ENCODE data around the gene UNK.

- TF ChIP-seq EGR1 (IDR thresholded peaks at IDR 0.05; ENCODE audit: low read depth in 2 of 2) (no peak), CTCF (IDR thresholded peaks at IDR 0.05; ENCODE audit: low read depth, low read length, missing input control) (no peak), SP1 (IDR thresholded peaks at IDR 0.05) (no peak), GABPA (IDR thresholded peaks at IDR 0.05 in 1 of 2, conservative IDR thresholded peaks at IDR 0.05 in 1 of 2) (no peak), FOXA1 (IDR thresholded peaks at IDR 0.05) (no peak), YY1 (IDR thresholded peaks at IDR 0.05) (no peak), TAF1 (conservative IDR thresholded peaks at IDR 0.05) (no peak), ATF3 (IDR thresholded peaks at IDR 0.05) (no peak), RXRA (IDR thresholded peaks at IDR 0.05) (no peak), RAD21 (IDR thresholded peaks at IDR 0.05) (no peak), MAX (IDR thresholded peaks at IDR 0.05) (no peak), REST (IDR thresholded peaks at IDR 0.05) (no peak)
Observed at GRCh38 chr17:75829747-75830146, 45.1 kb downstream of the UNK start.
